ENCODE data around the gene JAG2.

JAG2 gene

GRCh38 chr14:105169776-105170655 is 1.4 kb upstream of the JAG2 start (continued):
- no peak for TF ChIP-seq ZNF146 (tag by site-specific recombination; IDR thresholded peaks at IDR 0.05)
- TF ChIP-seq ZNF677 (tag by site-specific recombination; IDR thresholded peaks at IDR 0.05) = no peak
- TF ChIP-seq ZNF664 (tag by site-specific recombination; IDR thresholded peaks at IDR 0.05) = no peak
- TF ChIP-seq, protein P1, sequence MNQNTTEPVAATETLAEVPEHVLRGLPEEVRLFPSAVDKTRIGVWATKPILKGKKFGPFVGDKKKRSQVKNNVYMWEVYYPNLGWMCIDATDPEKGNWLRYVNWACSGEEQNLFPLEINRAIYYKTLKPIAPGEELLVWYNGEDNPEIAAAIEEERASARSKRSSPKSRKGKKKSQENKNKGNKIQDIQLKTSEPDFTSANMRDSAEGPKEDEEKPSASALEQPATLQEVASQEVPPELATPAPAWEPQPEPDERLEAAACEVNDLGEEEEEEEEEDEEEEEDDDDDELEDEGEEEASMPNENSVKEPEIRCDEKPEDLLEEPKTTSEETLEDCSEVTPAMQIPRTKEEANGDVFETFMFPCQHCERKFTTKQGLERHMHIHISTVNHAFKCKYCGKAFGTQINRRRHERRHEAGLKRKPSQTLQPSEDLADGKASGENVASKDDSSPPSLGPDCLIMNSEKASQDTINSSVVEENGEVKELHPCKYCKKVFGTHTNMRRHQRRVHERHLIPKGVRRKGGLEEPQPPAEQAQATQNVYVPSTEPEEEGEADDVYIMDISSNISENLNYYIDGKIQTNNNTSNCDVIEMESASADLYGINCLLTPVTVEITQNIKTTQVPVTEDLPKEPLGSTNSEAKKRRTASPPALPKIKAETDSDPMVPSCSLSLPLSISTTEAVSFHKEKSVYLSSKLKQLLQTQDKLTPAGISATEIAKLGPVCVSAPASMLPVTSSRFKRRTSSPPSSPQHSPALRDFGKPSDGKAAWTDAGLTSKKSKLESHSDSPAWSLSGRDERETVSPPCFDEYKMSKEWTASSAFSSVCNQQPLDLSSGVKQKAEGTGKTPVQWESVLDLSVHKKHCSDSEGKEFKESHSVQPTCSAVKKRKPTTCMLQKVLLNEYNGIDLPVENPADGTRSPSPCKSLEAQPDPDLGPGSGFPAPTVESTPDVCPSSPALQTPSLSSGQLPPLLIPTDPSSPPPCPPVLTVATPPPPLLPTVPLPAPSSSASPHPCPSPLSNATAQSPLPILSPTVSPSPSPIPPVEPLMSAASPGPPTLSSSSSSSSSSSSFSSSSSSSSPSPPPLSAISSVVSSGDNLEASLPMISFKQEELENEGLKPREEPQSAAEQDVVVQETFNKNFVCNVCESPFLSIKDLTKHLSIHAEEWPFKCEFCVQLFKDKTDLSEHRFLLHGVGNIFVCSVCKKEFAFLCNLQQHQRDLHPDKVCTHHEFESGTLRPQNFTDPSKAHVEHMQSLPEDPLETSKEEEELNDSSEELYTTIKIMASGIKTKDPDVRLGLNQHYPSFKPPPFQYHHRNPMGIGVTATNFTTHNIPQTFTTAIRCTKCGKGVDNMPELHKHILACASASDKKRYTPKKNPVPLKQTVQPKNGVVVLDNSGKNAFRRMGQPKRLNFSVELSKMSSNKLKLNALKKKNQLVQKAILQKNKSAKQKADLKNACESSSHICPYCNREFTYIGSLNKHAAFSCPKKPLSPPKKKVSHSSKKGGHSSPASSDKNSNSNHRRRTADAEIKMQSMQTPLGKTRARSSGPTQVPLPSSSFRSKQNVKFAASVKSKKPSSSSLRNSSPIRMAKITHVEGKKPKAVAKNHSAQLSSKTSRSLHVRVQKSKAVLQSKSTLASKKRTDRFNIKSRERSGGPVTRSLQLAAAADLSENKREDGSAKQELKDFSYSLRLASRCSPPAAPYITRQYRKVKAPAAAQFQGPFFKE (tag by site-specific recombination; IDR thresholded peaks at IDR 0.05; ENCODE audit: borderline replicate concordance) = no peak
- TF ChIP-seq GLIS1 (tag by site-specific recombination; IDR thresholded peaks at IDR 0.05) = peak; percentile 14; the same call in 1 of the 2 replicates
- peak; percentile 97 for TF ChIP-seq ZFHX2 (tag by site-specific recombination; conservative IDR thresholded peaks at IDR 0.05)
- TF ChIP-seq ZNF114 (tag by site-specific recombination; IDR thresholded peaks at IDR 0.05) = no peak
- TF ChIP-seq ZBTB49 (tag by site-specific recombination; IDR thresholded peaks at IDR 0.05; ENCODE audit: low read depth) = no peak
- TF ChIP-seq ZNF548 (tag by site-specific recombination; IDR thresholded peaks at IDR 0.05) = no peak
- TF ChIP-seq ZNF785 (tag by site-specific recombination; IDR thresholded peaks at IDR 0.05) = no peak
- TF ChIP-seq REPIN1 (tag by site-specific recombination; IDR thresholded peaks at IDR 0.05; ENCODE audit: low read depth) = no peak
- peak; percentile 68 for TF ChIP-seq PATZ1 (tag by site-specific recombination; IDR thresholded peaks at IDR 0.05)
- no peak for TF ChIP-seq KLF1 (tag by site-specific recombination; IDR thresholded peaks at IDR 0.05)
- TF ChIP-seq ZNF350 (tag by site-specific recombination; IDR thresholded peaks at IDR 0.05) = no peak
- no peak for TF ChIP-seq ZBTB20 (tag by site-specific recombination; IDR thresholded peaks at IDR 0.05)
- TF ChIP-seq GLIS2 (tag by site-specific recombination; IDR thresholded peaks at IDR 0.05) = peak; percentile 43; the same call in 1 of the 2 replicates
- no peak for TF ChIP-seq ZNF596 (tag by site-specific recombination; IDR thresholded peaks at IDR 0.05)
- TF ChIP-seq ZNF830 (tag by site-specific recombination; IDR thresholded peaks at IDR 0.05; ENCODE audit: low read depth) = no peak
- TF ChIP-seq, protein P2, sequence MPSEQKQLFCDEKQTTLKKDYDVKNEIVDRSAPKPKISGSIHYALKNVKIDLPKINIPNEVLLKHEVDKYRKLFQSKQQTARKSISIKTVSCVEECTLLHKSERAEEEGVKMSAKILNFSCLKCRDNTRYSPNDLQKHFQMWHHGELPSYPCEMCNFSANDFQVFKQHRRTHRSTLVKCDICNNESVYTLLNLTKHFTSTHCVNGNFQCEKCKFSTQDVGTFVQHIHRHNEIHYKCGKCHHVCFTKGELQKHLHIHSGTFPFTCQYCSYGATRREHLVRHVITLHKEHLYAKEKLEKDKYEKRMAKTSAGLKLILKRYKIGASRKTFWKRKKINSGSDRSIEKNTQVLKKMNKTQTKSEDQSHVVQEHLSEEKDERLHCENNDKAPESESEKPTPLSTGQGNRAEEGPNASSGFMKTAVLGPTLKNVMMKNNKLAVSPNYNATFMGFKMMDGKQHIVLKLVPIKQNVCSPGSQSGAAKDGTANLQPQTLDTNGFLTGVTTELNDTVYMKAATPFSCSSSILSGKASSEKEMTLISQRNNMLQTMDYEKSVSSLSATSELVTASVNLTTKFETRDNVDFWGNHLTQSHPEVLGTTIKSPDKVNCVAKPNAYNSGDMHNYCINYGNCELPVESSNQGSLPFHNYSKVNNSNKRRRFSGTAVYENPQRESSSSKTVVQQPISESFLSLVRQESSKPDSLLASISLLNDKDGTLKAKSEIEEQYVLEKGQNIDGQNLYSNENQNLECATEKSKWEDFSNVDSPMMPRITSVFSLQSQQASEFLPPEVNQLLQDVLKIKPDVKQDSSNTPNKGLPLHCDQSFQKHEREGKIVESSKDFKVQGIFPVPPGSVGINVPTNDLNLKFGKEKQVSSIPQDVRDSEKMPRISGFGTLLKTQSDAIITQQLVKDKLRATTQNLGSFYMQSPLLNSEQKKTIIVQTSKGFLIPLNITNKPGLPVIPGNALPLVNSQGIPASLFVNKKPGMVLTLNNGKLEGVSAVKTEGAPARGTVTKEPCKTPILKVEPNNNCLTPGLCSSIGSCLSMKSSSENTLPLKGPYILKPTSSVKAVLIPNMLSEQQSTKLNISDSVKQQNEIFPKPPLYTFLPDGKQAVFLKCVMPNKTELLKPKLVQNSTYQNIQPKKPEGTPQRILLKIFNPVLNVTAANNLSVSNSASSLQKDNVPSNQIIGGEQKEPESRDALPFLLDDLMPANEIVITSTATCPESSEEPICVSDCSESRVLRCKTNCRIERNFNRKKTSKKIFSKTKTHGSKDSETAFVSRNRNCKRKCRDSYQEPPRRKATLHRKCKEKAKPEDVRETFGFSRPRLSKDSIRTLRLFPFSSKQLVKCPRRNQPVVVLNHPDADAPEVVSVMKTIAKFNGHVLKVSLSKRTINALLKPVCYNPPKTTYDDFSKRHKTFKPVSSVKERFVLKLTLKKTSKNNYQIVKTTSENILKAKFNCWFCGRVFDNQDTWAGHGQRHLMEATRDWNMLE (tag by site-specific recombination; conservative IDR thresholded peaks at IDR 0.05; ENCODE audit: low read depth) = no peak
